ENCODE data around the gene CNST. TPM values are rescaled to one million over a fixed set of nuclear protein-coding genes. Genes with fewer than 3 reads are reported as not detected.

The CNST gene
- total RNA-seq, 1 donor from 2014 or later = 35.2 TPM

Other genes with a start within 250 kb of the CNST start
- gene SMYD3, start 59.2 kb upstream of the CNST start, total RNA-seq = 18.3 and 20.8 TPM in 2 replicates
- 15.9 and 18.3 TPM in 2 replicates for gene TFB2M, start 195 bp upstream of the CNST start, total RNA-seq
- 8.1 and 9.3 TPM in 2 replicates for gene SCCPDH, start 158.0 kb downstream of the CNST start, total RNA-seq